Kidney capillary endothelial cell (primary cell): Measurements from ENCODE around the gene LHFPL2.

ENCODE experiments used
- DNase-seq: peaks from one replicate; pipeline ENCODE4 v3.0.0-alpha.2; 2018; ENCODE audit warnings: low spot score

The LHFPL2 gene

DNA sequence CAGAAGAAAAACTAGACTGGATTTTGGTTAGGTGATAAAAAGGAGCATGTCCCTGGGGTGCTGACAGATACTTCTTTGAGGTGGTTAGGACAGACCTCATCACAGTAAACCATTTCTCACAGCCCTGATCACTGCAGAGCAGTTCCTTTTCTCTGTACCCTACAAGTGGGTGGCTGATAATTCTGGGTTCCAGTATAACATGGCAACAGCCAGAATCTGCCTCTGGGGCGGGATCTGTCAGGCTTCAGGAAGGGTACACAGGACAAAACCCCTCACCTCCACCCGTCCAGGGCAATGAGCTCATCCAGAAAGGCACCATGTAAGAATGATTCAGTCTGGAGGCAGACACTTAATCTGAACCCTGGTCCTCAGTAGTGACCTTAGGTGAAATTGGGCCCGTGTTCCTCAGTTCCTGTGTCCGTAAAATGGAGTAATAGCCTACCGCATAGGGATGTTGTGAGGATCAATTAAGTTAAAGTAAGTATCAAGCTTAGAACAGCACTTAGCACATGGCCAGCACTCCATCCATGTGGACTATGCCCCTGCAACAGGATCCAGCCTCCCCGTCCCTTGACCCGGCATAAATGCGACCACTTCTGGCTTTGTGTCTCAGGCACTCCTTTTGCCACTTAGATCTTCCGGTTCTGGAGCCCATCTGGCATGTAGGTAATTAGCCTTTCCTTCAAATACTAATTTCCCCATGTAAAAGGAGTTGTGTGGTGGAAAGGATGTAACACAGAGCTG is 129.2 kb downstream of the LHFPL2 start:
- DNase-seq: no peak

DNA sequence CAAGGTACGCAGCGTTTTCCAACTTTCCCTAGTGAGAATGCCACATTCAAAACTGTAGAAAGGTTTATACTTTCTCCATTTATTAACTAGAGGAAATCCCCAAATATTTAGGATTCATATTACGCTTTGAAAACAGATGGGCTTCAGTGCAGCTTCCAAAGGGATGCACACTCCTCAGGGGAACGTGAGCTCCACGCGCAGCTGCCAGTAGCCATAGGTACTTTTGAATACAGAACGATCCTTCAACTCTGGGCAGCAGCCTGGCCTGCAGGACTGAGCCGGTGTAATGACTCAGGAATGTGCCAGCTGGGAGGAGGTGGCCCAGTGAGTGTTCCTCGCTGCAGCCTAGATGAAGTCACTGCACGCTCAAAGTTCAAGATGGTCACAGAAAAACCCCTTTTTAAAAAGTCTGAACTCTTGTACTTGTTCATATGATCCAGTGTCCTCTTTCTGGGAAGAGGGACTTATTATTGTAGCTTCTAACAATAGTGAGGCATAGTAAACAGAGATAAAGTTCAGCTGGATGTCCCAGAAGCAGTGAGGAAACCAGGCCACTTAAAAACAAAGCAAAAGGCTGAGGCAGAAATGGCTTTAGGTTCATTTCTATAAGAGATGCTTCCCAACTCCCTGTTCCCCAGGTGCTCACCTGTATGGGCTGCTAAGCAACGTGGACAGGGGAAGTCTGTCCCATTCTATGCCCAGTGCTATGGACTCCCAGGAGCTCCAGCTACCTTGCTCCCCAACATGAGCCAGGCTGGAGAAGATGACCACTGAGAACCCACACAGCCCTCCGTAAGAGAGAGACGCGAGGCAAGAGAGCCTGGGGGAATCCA is 130.0 kb downstream of the LHFPL2 start:
- no peak for DNase-seq

DNA sequence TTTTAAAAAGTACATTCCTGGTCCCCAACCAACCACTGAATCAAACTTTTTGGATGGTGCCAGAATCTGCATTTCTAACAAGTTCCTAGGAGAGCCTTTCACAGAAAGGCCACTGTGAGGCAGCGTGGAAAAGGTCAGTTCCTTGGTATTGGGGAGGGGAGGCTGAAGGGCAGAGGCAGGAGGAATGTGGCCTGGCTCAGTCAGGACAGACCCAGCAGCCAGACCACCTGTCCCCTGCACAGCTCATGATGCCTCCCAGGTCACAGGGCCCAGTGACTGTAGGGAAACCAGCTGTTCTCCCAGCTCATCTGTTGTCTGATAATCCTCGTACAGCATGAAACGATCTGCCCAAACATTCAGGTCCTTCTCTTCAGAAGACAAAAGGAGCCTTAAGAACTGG is 132.9 kb downstream of the LHFPL2 start:
- no peak for DNase-seq

DNA sequence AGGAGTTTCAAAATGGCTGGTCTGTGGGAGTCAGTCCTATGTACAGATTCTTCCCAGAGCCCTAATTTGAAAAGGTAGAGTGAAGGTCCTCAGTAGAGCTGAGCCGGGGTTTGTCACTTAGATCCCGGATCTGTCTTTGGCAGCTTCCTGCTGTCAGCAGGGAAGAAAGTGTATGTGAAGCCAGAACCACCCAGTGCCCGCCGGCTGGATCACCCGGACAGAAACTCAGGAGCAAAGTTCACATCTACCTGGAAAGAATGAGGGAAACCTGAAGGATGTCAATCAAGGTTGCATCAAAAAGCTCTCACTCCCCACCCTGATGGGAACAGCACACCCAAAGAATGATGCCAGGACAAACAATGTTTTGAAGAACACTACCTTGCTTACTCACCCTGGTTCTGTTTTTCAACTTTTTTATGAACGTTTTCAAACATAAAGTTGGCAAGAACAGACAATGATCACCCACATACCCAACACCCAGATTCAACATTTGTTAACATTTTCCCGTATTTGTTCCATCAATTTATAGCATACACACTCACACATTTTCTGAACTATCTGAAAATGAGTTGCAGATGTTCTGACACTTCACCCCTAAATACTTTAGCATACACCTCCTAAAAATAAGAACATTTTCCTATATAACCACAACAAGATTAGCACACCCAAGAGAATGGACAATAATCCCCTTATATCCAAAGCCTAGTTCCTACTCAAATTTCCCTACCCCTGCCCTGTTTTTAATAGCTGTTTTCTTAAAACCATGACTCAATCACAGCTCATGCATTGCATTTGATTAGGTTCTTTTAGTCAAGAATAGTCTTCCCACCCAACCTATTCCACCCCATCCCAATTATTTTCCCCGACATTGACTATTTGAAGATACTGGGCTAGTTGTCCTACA is 133.9 kb downstream of the LHFPL2 start:
- DNase-seq: no peak

DNA sequence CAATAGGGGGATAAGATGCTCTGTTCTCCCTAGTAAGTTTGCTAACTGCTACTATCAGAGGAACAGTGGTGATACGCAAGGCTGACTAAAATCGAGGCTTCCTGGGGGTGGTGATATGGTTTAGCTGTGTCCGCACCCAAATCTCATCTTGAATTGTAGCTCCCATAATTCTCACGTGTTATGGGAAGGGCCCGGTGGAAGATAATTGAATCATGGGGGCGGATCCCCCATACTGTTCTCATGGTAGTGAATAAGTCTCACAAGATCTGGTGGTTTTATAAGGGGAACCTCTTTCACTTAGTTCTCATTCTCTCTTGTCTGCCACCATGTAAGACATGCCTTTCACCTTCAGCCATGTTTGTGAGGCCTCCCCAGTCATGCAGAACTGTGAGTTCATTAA is 135.1 kb downstream of the LHFPL2 start:
- DNase-seq: no peak

DNA sequence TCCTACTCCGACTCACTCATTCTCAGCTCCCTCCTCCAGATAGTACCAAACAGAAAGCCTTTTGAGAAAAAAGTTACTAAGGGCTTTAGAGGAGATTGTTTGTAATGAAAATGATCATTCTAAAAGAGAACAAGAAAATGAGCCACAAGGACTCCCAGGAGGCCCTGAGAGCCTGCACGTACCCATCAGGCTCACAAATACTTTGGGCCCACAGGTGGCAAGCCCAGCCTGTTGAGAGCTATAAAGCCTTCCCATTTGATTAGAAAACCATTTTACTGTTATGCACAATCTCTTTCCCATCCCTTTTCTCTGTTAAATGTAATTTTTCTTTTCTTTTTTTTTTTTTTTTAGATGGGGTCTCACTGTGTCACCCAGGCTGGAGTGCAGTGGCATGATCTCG is 136.1 kb downstream of the LHFPL2 start:
- no peak for DNase-seq

DNA sequence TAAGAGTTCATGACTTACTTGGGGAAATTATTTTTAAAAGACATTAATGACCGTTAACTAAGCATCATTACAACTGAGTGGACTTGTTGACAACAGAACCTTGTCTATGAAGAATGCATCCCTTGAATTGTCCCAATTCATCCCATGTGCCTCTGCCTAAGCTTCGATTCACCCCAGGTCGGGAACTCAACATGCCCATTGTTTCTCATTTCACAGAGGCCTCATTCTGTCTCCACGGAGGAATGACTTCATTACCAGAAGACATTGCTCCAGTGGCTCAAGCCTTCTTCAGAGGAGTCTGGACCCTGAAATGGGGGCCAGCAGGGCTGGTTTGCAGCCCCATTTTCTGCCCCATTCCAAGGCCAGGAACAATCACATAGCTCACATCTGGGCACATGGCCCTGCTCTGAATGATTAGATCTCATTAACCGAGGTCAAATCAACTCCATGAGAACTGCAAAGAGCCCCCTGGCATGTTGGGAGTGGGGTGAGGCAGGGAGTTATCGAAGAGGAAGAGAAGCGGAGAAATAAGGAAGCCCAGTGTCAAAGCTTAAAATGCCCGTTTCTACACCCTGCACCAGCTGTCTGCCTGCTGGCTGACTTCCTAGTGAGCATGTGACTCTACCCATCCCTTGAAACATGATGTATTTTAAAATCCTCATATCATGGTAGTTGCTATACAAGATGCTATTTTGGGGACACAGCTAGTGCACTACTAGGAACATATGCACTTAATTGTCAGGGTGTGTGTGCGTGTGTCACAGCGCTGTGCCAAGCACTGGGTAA is 137.3 kb downstream of the LHFPL2 start:
- no peak for DNase-seq

DNA sequence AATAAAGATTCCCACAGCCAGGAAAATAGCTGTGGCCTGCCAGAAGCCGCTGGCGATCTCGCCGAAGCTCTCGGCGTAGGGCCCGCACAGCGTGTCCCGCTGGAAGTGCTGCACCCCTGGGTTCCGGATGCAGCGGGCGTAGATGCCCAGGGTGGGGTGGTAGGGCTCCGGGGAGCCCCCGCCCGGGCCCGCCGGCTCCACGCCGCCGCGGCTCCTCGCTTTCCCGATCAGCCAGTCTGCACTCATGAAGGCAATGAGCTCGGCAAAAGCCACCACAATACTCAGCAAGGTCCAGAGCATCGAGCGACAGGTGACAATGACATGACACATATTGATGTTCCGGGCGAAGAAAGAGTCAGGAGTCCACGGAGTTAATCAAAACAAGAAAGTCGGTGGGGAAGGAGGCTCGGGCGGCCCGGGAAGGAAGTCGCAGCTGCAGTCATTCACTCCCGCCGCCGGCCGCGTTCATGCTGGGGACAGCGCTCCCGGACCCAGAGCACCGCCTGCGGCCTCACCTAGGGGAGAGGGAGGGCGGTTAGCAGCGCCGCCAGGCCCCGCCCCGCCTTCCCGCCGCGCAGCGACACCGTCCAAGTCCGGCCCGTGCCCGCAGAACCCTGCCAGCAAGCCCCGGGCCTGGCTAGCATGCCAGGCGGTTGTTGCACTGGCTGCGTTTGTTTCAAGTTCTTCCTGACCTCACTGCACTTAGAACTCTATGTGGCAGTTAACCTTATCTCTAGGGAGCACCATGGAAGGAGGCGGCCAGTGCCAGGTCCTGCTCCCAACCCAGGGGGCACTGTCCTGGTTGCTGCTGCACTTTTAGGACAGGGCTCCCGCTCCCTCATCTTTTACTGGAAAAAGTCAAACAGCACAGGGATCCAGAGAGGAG is 138.4 kb downstream of the LHFPL2 start:
- no peak for DNase-seq

DNA sequence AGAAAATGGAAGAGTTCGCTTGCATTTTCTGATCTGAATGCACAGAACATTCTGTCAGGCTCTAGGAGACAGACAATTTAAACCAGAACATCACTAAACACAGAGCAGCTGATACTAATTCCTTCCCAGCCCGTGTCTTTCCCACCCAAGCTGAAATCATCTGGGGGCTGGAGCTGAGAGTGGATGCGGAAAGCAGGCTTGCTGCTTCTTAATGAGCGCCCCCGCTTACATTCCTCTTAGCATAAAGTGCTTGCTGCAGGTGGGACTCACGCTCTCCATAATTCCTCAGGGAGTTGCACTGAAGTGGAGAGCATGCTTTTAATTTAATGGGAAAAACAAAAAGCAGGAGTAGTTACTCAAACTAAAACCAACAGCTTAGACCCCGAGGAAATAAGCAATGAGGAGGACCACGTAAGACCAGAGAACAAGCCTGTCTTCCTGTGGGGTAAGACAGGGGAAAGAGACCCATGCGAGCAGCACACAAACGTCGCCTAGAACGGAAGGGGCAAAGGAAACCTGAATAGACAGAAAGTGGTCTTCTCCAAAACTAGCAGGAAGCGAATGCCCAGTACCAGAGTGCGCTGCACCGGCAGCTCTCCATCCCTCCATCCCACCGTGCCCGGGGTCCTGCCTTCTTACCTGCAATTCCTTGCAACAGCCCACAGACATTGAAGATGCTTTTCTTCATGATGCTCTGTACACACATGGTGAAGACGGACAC is 139.3 kb downstream of the LHFPL2 start:
- DNase-seq: no peak

DNA sequence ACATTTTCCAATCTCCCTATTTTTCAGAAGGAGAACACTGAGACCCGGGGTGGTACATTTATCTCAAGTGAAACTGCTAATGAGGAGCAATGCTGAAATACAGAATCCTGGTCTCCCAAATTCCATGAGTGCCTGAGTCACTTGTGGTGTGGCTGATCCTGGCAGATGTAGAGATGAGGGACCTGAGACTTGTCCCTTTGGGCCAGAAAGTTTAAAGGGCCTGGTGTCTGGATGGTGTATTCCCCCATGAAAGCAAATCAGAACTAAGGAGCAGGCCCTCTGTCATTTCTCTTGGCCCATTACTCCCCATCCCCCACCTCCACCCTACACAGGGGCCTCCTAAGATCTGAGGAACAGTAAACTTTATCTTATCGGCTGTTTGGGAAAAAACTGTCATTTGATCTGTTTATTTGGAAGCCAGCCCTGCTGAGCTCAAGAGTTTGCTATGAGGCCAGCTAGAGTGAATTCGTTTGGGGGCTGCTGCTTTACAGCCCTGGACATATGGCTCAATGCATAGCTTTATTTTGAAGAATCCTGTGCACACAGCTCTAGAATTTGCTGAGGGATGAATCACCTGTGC is 140.3 kb downstream of the LHFPL2 start:
- DNase-seq: no peak

DNA sequence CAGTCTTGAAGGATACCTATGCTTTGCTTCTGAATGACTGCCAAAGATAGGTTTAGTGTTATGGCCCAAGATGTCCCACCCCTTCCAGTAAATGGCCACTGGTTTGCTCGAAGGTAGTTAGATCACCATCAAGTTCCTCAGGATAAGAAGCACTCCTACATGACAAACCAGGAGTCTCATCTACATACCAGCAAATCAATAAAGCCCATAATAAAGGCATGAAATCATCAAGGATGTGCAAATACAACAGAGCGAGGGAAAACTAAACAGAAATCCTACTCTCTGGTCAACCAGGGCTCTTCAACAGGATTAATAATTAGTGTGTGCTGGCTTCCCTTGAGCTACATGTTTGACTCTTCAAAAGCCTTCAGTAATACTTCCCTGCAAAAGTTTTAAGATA is 141.0 kb downstream of the LHFPL2 start:
- no peak for DNase-seq

DNA sequence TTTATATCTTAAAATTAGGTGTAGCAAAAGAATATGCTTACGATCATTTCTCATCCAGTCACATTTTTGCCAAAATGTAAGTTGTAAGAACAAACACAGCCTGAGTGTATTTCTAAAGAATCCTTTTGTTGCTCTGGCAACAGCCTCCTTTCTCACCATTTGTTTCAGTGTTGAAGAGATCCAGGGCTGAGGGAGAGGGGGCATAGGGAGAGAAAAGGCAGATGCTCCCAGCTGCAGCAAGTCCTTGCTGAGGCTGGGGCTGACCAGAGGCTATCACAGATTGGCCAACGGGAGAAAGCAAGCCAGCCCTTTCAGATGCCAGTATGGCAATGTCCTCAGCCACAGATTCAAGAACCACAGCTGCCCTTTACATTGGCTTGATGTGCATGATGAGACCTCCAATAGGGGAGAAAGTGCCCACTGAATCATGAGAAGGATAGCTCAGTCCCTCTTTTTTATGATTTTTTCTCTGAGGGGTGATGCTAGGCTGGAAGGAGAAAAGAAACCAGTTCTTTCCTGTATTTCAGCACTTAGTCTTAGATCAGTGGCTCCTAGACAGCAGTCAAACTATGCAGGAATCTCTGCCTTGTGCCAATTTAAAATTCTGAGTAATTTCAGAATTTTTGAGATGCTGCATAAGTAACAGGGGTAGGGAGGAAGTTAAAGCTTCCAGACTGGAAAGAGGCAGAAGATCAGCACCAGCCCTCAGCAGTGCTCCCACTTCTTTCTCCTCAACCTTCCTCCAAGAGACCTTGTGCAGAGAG is 142.1 kb downstream of the LHFPL2 start:
- no peak for DNase-seq

DNA sequence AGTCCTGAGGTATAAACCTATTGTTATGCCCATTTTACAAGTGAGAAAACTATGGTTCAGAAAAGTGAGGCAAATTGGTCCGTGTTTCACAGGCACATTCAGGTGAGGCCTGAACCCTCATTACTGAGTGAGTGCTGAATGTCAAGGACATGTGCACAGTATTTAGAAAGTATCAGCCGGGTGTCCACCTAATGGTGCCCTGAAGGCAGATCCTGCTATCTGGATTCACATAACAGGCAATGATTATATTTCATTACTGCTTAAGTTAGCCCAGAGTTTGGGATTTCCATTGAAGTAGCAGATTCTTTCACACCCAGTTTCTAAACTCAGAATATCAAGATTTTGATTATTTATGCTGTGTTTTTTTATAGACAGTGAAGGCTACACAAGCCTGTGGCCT is 142.7 kb downstream of the LHFPL2 start:
- DNase-seq: no peak

DNA sequence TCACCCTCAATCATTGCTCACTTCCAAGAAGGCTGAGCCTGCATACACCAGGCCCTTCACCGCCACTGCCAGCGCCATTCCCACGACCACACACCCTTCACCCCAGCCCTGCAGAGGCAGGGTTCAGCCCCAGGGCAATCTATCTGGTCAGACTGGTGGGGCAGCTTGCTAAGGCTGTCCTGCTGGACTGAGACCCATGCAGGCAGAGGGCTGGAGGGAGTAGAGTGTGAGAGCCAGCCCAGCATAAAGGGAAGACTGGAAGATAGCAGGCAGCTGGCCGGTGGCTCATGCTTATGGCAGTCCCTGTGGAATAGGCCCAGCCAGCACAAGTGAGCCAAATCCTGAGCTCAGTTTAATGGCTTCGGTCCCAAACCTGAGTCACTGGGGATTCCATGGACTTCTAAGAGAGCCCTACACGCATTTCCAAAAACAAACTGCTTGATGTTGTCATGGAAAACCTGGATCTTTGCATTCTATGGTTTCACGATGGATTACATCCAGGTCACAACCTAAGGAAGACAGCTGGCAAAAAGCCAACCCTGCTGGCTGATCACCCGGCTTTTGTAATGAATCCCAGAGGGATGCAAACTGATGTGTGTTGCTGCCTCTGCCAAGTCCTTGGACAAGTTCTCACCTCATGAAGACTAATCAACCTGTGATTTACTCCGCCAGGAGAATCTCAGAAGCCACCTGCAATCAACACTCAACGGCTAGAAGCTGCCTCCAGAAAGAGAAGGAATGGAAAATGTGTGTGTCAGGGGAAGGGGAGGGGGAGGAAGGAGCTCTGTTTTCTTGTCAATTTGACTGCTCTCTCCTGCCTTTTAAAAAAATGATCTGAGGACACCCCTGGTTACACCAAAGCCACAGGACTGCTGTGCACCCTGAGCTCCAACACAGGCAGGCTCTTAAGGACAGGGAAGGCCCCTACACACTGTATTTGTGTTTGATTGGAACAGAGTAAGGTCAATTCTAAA is 143.6 kb downstream of the LHFPL2 start:
- DNase-seq: peak; percentile 93

DNA sequence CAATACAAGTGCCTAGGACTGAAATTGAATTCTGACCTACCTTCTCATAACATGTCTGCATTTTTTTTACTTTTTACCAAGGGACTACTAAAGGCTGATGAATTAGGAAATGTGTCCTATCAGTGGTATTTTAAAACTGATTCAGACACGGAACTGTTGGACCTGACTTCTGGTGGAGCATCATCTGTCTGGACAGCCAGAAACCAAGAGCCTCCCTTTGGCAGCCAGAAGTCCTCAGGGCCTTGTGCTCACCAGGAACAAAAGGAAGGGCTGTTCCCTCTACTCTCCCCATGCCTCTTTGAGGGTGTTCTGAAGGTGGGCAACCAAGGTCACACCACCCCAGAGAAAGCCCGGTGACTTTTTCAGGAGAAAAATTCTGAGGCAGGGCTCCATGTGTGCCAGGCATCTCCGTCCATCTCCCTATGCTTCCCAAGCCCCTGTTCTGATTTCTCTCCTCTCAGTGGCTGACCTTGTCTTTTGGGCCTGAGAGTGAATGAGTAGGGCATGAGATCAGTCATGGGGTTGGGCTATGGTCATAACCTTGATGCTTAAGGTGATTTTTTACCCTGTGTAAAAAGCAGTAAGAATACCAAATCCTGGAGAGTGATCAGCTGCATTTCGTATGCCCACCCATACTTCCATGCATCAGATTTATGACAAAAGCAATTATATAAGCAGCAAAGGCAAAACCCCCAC is 144.5 kb downstream of the LHFPL2 start:
- DNase-seq: no peak

DNA sequence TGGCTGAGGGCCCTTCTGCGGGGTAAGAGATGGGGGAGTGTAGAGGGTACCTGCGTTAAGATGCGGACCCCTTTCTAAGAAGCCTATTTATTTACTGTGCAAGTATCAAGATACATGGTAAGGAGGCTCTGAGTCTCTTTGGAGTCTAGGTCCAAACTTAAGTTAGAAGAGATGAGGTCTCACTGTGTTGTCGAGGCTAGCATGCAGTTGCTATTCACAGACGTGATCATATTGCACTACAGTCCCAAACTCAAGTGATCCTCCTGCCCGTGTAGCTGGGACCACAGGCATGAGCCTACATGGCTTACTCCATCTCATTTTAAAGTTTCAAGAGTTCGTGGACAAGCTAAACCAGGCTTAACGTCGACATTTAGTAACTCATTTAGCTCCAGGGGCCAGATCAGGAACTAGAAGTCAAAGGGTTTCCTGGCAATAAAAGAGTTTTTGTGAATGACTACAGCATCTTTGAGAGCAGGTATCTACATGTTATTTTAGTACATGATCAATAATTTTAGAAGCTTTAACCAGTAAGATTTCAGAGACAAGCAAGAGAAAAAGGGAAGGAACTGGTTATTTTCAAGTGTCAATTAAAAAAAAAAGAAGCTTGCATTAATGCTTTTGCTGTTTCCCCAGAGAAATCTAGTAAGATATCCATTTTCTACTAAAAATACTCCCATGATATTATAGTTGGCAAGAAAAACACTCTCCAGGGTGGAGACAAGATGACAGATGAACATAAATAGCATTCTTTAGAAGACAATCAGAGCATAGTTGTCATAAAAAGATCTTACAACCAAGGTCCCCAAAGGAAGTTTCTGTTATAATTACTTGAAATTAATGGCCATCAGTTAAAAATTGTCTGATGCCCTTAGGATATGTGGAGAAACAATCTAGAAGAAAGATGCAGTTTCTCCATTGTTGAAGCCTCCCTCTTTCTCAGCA is 146.9 kb downstream of the LHFPL2 start:
- DNase-seq: no peak
